Ovary (tissue), 3 donors: ENCODE measurements around the gene IDE.

Experiments used
- POLR2A ChIP-seq: fragments of 450-650 bp; IDR thresholded peaks from one replicate; pipeline ENCODE4 v1.6.1; 2017; ENCODE audit warnings: antibody characterized with exemption, mild to moderate bottlenecking, moderate library complexity
- TF ChIP-seq, protein P1 (sequence below), 3 donors: fragments of 450-650 bp in 2 of 3; fragments of 200-600 bp in 1 of 3; IDR thresholded peaks; one replicate each; pipeline versions ENCODE4 v1.5.1 to v1.8.0; 2016 to 2022; ENCODE audit warnings: antibody characterized with exemption in 3 of 3, mild to moderate bottlenecking in 1 of 3
- donor health status: DM: no; HTN: no; CAD: no.

GRCh38 chr10:92419740-92420545 is 153.9 kb downstream of the IDE start:
- TF ChIP-seq, protein P1, sequence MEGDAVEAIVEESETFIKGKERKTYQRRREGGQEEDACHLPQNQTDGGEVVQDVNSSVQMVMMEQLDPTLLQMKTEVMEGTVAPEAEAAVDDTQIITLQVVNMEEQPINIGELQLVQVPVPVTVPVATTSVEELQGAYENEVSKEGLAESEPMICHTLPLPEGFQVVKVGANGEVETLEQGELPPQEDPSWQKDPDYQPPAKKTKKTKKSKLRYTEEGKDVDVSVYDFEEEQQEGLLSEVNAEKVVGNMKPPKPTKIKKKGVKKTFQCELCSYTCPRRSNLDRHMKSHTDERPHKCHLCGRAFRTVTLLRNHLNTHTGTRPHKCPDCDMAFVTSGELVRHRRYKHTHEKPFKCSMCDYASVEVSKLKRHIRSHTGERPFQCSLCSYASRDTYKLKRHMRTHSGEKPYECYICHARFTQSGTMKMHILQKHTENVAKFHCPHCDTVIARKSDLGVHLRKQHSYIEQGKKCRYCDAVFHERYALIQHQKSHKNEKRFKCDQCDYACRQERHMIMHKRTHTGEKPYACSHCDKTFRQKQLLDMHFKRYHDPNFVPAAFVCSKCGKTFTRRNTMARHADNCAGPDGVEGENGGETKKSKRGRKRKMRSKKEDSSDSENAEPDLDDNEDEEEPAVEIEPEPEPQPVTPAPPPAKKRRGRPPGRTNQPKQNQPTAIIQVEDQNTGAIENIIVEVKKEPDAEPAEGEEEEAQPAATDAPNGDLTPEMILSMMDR (IDR thresholded peaks at IDR 0.05), result peak in 1 of 3 donors; percentile 22
- TF ChIP-seq POLR2A, result no peak
